DOHH2 (cell line): Measurements from ENCODE around the gene NAIF1.

Experiments
- EZH2phosphoT487 ChIP-seq: fragments of 200-600 bp; sonication (generic); IDR thresholded peaks from 2 replicates; pipeline ENCODE4 v1.6.1; 2017; ENCODE audit warnings: borderline replicate concordance, mild to moderate bottlenecking, antibody characterized with exemption, low read length, moderate library complexity, mixed read lengths
- TF ChIP-seq, protein P1 (sequence below): fragments of 200-600 bp; sonication (generic); IDR thresholded peaks from one replicate; pipeline ENCODE4 v1.5.1; 2014; ENCODE audit warnings: antibody characterized with exemption, mild to moderate bottlenecking, low read depth, low read length; ENCODE audit not compliant: poor library complexity, severe bottlenecking

DNA sequence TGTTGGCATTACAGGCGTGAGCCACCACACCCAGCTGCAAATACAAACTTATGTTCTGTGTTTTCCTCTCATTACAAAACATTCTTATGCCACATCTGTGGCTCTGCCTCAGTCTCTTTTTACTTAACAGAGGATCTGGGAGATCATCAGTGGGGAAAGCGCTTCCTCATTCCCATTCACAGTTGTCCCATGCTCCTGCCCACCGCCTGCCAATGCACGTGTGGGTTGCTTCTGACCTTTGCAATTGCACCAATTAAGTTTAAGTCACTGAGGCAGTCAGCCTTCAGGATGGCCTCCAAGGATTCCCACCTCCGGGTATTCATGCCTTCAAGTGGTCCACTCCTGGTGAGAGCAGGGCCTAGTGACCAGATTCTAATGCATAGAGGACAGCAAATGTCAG is 51.4 kb downstream of the NAIF1 start:
- TF ChIP-seq, protein P1, sequence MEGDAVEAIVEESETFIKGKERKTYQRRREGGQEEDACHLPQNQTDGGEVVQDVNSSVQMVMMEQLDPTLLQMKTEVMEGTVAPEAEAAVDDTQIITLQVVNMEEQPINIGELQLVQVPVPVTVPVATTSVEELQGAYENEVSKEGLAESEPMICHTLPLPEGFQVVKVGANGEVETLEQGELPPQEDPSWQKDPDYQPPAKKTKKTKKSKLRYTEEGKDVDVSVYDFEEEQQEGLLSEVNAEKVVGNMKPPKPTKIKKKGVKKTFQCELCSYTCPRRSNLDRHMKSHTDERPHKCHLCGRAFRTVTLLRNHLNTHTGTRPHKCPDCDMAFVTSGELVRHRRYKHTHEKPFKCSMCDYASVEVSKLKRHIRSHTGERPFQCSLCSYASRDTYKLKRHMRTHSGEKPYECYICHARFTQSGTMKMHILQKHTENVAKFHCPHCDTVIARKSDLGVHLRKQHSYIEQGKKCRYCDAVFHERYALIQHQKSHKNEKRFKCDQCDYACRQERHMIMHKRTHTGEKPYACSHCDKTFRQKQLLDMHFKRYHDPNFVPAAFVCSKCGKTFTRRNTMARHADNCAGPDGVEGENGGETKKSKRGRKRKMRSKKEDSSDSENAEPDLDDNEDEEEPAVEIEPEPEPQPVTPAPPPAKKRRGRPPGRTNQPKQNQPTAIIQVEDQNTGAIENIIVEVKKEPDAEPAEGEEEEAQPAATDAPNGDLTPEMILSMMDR = no peak
- TF ChIP-seq EZH2phosphoT487 = no peak
